ENCODE measurements around the gene ZNF565.

ZNF565 gene

DNA sequence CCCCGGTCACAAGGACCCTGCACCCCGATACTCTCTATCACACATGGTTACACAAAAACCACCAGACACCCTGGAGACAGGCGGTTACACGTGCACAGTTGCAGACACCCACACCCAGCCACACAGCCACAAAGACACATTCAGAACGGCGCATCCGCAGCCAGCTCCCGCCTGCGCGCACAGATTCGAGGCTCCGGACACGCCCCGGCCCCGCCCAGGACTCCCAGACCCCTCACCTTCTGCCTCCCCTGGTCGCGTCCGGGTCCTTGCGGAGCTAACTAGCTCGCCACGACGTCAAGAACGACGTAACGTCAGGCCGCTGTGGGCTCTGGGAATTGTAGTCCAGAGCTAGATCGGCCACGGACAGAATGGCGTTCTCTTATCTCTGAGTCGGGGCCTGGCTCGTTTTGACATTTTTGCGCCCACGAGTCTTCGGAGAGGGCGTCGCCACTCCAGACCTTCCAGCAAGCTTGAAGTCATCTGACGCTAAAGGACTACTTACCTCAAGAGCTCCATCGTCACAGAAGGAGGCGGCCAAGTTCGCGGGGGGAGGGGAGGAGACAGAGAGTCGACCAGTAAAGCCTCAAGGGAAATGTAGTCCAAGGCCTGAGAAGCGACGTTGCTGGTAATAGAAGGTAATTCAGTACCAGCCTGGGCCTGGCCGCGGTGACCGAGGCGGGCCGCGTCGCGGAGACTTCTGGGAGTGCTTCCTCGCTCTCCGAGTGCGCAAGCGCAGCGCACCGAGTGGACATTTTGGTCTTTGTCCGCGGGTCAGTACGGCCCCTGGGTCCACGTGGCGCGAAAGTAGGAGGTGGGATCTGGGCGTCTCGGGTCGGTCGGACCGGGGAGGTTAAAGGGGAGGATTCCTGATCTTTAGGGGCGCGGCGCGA is at the start of gene ZNF565, which contains the start of gene ZNF146:
ZNF565 (minus strand) TSS at position 280 of the 890 bp plus-strand sequence. CDS start 12,680 bp downstream, outside the sequence.
ZNF146 (plus strand) TSS at position 721 of the 890 bp plus-strand sequence. CDS start 21,335 bp downstream, outside the sequence.
- Histone ChIP-seq H3K27me3 (no peaks in the 10 kb centered on the region), H3K36me3 (no peaks in the 10 kb centered on the region), H3K4me1 (ENCODE audit: control insufficient read depth in 1 of 2, insufficient read depth in 1 of 2, low read depth in 1 of 2, low read length in 1 of 2) (peaks cover 16 to 18% of the 10 kb centered on the region in 2 experiments), H3K27ac (peak within 1 kb of the TSS; percentile 93), H3K9me3 (no peaks in the 10 kb centered on the region), H3K4me3 (ENCODE audit: low read depth in 1 of 2, low read length in 1 of 2) (peak within 1 kb of the TSS; percentile 91 to 94)
- TF ChIP-seq, protein P1, sequence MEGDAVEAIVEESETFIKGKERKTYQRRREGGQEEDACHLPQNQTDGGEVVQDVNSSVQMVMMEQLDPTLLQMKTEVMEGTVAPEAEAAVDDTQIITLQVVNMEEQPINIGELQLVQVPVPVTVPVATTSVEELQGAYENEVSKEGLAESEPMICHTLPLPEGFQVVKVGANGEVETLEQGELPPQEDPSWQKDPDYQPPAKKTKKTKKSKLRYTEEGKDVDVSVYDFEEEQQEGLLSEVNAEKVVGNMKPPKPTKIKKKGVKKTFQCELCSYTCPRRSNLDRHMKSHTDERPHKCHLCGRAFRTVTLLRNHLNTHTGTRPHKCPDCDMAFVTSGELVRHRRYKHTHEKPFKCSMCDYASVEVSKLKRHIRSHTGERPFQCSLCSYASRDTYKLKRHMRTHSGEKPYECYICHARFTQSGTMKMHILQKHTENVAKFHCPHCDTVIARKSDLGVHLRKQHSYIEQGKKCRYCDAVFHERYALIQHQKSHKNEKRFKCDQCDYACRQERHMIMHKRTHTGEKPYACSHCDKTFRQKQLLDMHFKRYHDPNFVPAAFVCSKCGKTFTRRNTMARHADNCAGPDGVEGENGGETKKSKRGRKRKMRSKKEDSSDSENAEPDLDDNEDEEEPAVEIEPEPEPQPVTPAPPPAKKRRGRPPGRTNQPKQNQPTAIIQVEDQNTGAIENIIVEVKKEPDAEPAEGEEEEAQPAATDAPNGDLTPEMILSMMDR (IDR thresholded peaks at IDR 0.05), result peak; percentile 72

GRCh38 chr19:36259211-36259610 is 44.7 kb upstream of the ZNF565 start:
- Histone ChIP-seq H3K36me3 (no peaks in the 10 kb centered on the region), H3K27ac (no peak overlapping the region), H3K27me3 (peaks cover 13% of the 10 kb centered on the region), H3K4me1 (ENCODE audit: control insufficient read depth in 1 of 2, insufficient read depth in 1 of 2, low read depth in 1 of 2, low read length in 1 of 2) (no peaks in the 10 kb centered on the region), H3K4me3 (ENCODE audit: low read depth in 1 of 2, low read length in 1 of 2) (no peak overlapping the region), H3K9me3 (peaks cover 17% of the 10 kb centered on the region)
- TF ChIP-seq, protein P1 (IDR thresholded peaks at IDR 0.05), result no peak

DNA sequence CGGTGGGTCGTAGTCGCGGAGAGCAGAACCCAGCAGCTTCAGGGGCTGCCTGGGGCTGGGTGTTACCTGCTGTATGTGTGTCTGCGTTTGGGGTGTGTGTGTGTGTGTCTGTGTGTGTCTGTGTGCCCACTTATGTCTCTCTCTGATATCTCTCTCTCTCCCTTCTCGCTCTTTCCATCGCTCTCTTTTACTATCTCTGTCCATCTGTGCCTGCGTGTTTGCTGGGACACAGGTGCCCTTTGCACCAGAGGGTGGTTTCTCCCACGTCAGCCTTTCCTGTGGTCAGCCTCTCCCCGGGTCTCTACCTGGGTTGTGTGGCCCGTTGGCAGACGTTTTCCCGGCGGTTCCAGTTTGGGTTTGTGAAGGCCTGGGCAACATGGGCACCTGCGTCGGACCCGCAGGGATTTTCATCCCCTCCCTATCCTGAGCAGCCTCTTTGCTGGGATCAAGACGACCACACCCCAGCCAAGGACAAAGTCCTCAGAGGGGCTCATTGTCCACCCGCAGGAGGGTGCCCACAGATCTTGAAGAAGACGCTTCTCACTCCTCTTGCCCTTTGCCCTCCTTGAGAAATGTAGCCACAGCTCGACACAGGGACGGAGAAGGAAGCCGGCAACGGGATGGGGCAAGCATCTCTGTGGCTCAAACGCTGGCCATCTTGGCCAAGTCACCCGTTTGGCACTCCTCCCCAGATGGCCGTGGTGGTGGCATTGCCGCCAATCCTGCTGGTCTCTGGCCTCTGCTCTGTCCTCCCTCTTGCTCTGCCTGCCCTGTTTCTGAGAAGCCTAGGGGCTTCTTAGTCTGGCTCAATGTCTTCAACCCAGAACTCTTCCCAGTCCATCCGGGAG is 43.8 kb upstream of the ZNF565 start:
- Histone ChIP-seq H3K4me1 (ENCODE audit: control insufficient read depth in 1 of 2, insufficient read depth in 1 of 2, low read depth in 1 of 2, low read length in 1 of 2) (no peaks in the 10 kb centered on the region), H3K27me3 (peaks cover 13% of the 10 kb centered on the region), H3K36me3 (no peaks in the 10 kb centered on the region), H3K27ac (no peak overlapping the region), H3K4me3 (ENCODE audit: low read depth in 1 of 2, low read length in 1 of 2) (no peak overlapping the region), H3K9me3 (peaks cover 17% of the 10 kb centered on the region)
- TF ChIP-seq, protein P1 (IDR thresholded peaks at IDR 0.05), result no peak

GRCh38 chr19:36257520-36257876 is 43.0 kb upstream of the ZNF565 start:
- H3K27ac ChIP-seq, result no peak overlapping the region
- H3K4me1 ChIP-seq (ENCODE audit: control insufficient read depth in 1 of 2, insufficient read depth in 1 of 2, low read depth in 1 of 2, low read length in 1 of 2), result no peaks in the 10 kb centered on the region
- peaks cover 17% of the 10 kb centered on the region for H3K9me3 ChIP-seq
- H3K36me3 ChIP-seq, result no peaks in the 10 kb centered on the region
- H3K27me3 ChIP-seq, result peaks cover 13% of the 10 kb centered on the region
- TF ChIP-seq, protein P1 (IDR thresholded peaks at IDR 0.05), result no peak
- H3K4me3 ChIP-seq (ENCODE audit: low read depth in 1 of 2, low read length in 1 of 2), result no peak overlapping the region

GRCh38 chr19:36256853-36257519 is 42.5 kb upstream of the ZNF565 start:
- peaks cover 13% of the 10 kb centered on the region for H3K27me3 ChIP-seq
- no peaks in the 10 kb centered on the region for H3K36me3 ChIP-seq
- no peaks in the 10 kb centered on the region for H3K4me1 ChIP-seq (ENCODE audit: control insufficient read depth in 1 of 2, insufficient read depth in 1 of 2, low read depth in 1 of 2, low read length in 1 of 2)
- no peak overlapping the region for H3K4me3 ChIP-seq (ENCODE audit: low read depth in 1 of 2, low read length in 1 of 2)
- H3K9me3 ChIP-seq, result peaks cover 17% of the 10 kb centered on the region
- H3K27ac ChIP-seq, result no peak overlapping the region
- TF ChIP-seq, protein P1 (IDR thresholded peaks at IDR 0.05), result no peak
